SK-N-SH (cell line): Measurements from ENCODE around the gene GATD1. TPM values are rescaled to one million over a fixed set of nuclear protein-coding genes. Genes with fewer than 3 reads are reported as not detected.

Experiments
- CTCF ChIA-PET: fragments of 300-600, 350-600 bp; formaldehyde crosslinking; extraction: SDS; loops from one replicate; lab custom pipeline; 2021; lab: Yijun Ruan, JAX
- POLR2A ChIA-PET: fragments of 350-600 bp; sonication (Branson Sonifier 250); formaldehyde crosslinking; extraction: SDS; loops from one replicate; lab custom pipeline; 2020; ENCODE audit warnings: antibody characterized with exemption, inconsistent platforms; lab: Yijun Ruan, JAX
- DNase-seq: peaks from one replicate; pipeline ENCODE4 v3.0.0; 2012
- H2AFZ ChIP-seq: fragments of 200-600 bp; sonication (generic); 2 replicates; pipeline ENCODE4 v1.8.1; 2016; ENCODE audit warnings: antibody characterized with exemption, mild to moderate bottlenecking, low read depth
- H3F3A ChIP-seq: fragments of 200-600 bp; sonication (generic); replicated peaks from 2 replicates; pipeline ENCODE3; 2016; ENCODE audit warnings: antibody characterized with exemption, mild to moderate bottlenecking; ENCODE audit not compliant: insufficient read depth
- H3K27ac ChIP-seq, 2 experiments: fragments of 200-500 bp in 1 of 2; fragments of 200-600 bp in 1 of 2; sonication (Bioruptor generic) in 1 of 2; sonication (generic), shearing (Covaris generic) in 1 of 2; 2 replicates each; pipeline versions ENCODE4 v1.5.1 to v1.6.1; 2014 to 2016; ENCODE audit warnings: low read depth in 2 of 2, inconsistent platforms in 1 of 2, low read length in 1 of 2, mild to moderate bottlenecking in 1 of 2, mixed read lengths in 1 of 2
- H3K27me3 ChIP-seq: fragments of 200-600 bp; sonication (generic), shearing (Covaris generic); 2 replicates; pipeline ENCODE4 v1.6.1; 2016; ENCODE audit warnings: mixed run types; ENCODE audit not compliant: insufficient read depth
- H3K36me3 ChIP-seq, 2 experiments: fragments of 200-500 bp in 1 of 2; fragments of 200-600 bp in 1 of 2; sonication (Bioruptor generic) in 1 of 2; sonication (generic) in 1 of 2; replicated peaks in 1 of 2; 2 replicates each; pipeline versions ENCODE3 to v1.5.1; 2014 to 2016; ENCODE audit warnings: low read length in 1 of 2, mild to moderate bottlenecking in 1 of 2; ENCODE audit not compliant: insufficient read depth in 2 of 2, control insufficient read depth in 1 of 2
- H3K4me1 ChIP-seq, 2 experiments: fragments of 200-500 bp in 1 of 2; fragments of 200-600 bp in 1 of 2; sonication (Bioruptor generic) in 1 of 2; sonication (generic), shearing (Covaris generic) in 1 of 2; 2 replicates each; pipeline versions ENCODE4 v1.5.1 to v1.6.1; 2014 to 2016; ENCODE audit warnings: low read depth in 1 of 2, low read length in 1 of 2, mixed run types in 1 of 2; ENCODE audit not compliant: insufficient read depth in 2 of 2, control insufficient read depth in 1 of 2
- H3K4me2 ChIP-seq: fragments of 200-600 bp; sonication (generic), shearing (Covaris generic); 2 replicates; pipeline ENCODE4 v1.6.1; 2017; ENCODE audit warnings: mixed run types
- H3K4me3 ChIP-seq, 2 experiments: fragments of 200-500 bp in 1 of 2; fragments of 200-600 bp in 1 of 2; sonication (Bioruptor generic) in 1 of 2; sonication (generic), shearing (Covaris generic) in 1 of 2; 2 replicates each; pipeline versions ENCODE4 v1.5.1 to v1.8.1; 2014 to 2016; ENCODE audit warnings: low read depth in 2 of 2, inconsistent platforms in 1 of 2, low read length in 1 of 2, mild to moderate bottlenecking in 1 of 2, mixed read lengths in 1 of 2, moderate library complexity in 1 of 2
- H3K79me2 ChIP-seq: fragments of 200-600 bp; sonication (generic); 2 replicates; pipeline ENCODE4 v1.8.1; 2017; ENCODE audit warnings: mild to moderate bottlenecking; ENCODE audit not compliant: insufficient read depth
- H3K9ac ChIP-seq: fragments of 200-600 bp; sonication (generic); 2 replicates; pipeline ENCODE4 v1.6.1; 2017; ENCODE audit warnings: mixed run types
- H3K9me2 ChIP-seq: fragments of 200-600 bp; sonication (generic); 2 replicates; pipeline ENCODE4 v1.6.1; 2017; ENCODE audit warnings: mixed run types
- H3K9me3 ChIP-seq: fragments of 200-600 bp; sonication (generic); 2 replicates; pipeline ENCODE4 v1.6.1; 2017; ENCODE audit warnings: mixed run types, mild to moderate bottlenecking, moderate library complexity
- H4K20me1 ChIP-seq: fragments of 200-600 bp; sonication (generic); 2 replicates; pipeline ENCODE4 v1.6.1; 2017; ENCODE audit warnings: mild to moderate bottlenecking, mixed run types; ENCODE audit not compliant: insufficient read depth
- EP300 ChIP-seq, 2 experiments: IDR thresholded peaks; 2 replicates each; pipeline versions ENCODE4 v1.4.0 to v1.6.1; 2012; ENCODE audit warnings: borderline replicate concordance in 1 of 2, low read depth in 1 of 2, low read length in 1 of 2
- FOXJ3 ChIP-seq: sonication (generic); formaldehyde crosslinking; IDR thresholded peaks from 2 replicates; pipeline ENCODE4 v1.5.1; 2020; ENCODE audit warnings: mild to moderate bottlenecking, missing genetic modification reagents
- GABPA ChIP-seq: IDR thresholded peaks from 2 replicates; pipeline ENCODE4 v1.4.0; 2012; ENCODE audit warnings: low read depth, mild to moderate bottlenecking
- GATA2 ChIP-seq: sonication (generic); formaldehyde crosslinking; IDR thresholded peaks from 2 replicates; pipeline ENCODE4 v1.5.0; 2020; ENCODE audit warnings: mild to moderate bottlenecking, missing genetic modification reagents
- JUND ChIP-seq: IDR thresholded peaks from 2 replicates; pipeline ENCODE4 v1.4.0; 2012
- MAX ChIP-seq: IDR thresholded peaks from 2 replicates; pipeline ENCODE4 v1.4.0; 2012; ENCODE audit warnings: low read depth
- MXI1 ChIP-seq: IDR thresholded peaks from 2 replicates; pipeline ENCODE4 v1.6.1; 2012; ENCODE audit warnings: mild to moderate bottlenecking, low read depth, low read length, improper control_type of control experiment
- NFIC ChIP-seq: IDR thresholded peaks from 2 replicates; pipeline ENCODE4 v1.4.0; 2012; ENCODE audit warnings: borderline replicate concordance
- NRF1 ChIP-seq: IDR thresholded peaks from 2 replicates; pipeline ENCODE4 v1.6.1; 2012; ENCODE audit warnings: low read depth, mild to moderate bottlenecking, low read length
- RAD21 ChIP-seq: IDR thresholded peaks from 2 replicates; pipeline ENCODE4 v1.6.1; 2012; ENCODE audit warnings: mild to moderate bottlenecking, low read length
- RFX5 ChIP-seq: IDR thresholded peaks from 2 replicates; pipeline ENCODE4 v1.6.1; 2012; ENCODE audit warnings: mild to moderate bottlenecking, improper control_type of control experiment, low read length
- SIN3A ChIP-seq: IDR thresholded peaks from 2 replicates; pipeline ENCODE4 v1.6.1; 2012; ENCODE audit warnings: low read depth, mild to moderate bottlenecking, low read length, moderate library complexity, borderline replicate concordance
- TEAD4 ChIP-seq: IDR thresholded peaks from 2 replicates; pipeline ENCODE4 v1.4.0; 2012; ENCODE audit warnings: mild to moderate bottlenecking, borderline replicate concordance; ENCODE audit not compliant: insufficient read depth
- WGBS: methylation state at CpG from one replicate; pipeline ENCODE4 v1.1.6; 2017; ENCODE audit warnings: low lambda C conversion rate; 5-methylcytosine and 5-hydroxymethylcytosine counted together
- polyA plus RNA-seq, 3 experiments: library from polyadenylated mRNA; depleted of rRNA; stranded (reverse); fragments of >200 nt; gene quantifications; 2 replicates each; pipeline ENCODE4 v1.2.3, GENCODE V29; 2012
- TF ChIP-seq, protein P1 (sequence below): fragments of 200-600 bp; sonication (generic); IDR thresholded peaks from 2 replicates; pipeline ENCODE4 v1.6.1; 2017; ENCODE audit warnings: antibody characterized with exemption, mild to moderate bottlenecking, moderate library complexity
- TF ChIP-seq, protein P2 (sequence below): IDR thresholded peaks from 2 replicates; pipeline ENCODE4 v1.6.1; 2012; ENCODE audit warnings: mild to moderate bottlenecking, low read depth, low read length, moderate library complexity
- TF ChIP-seq, protein P3 (sequence below): fragments of 150-350 bp; IDR thresholded peaks from 2 replicates; pipeline ENCODE4 v1.6.1; 2016; ENCODE audit warnings: mild to moderate bottlenecking, low read depth, low read length
- TF ChIP-seq, protein P4 (sequence below): fragments of 150-350 bp; IDR thresholded peaks from 2 replicates; pipeline ENCODE4 v1.6.1; 2017; ENCODE audit warnings: antibody characterized with exemption, low read length, low read depth, borderline replicate concordance

GATD1 gene
- polyA plus RNA-seq, 1 of the 3 experiments (the other 2 are of a cell fraction) = 86.2 TPM

- Histone ChIP-seq H3K9me2 (no peaks in the 10 kb centered on the region), H3K4me3 (peak overlapping the region in 1 of 2 experiments; percentile 62; a peak in 2 of 4 replicates), H3K36me3 (peaks cover 0 to 38% of the 10 kb centered on the region in 2 experiments), H3K27ac (no peak overlapping the region), H3F3A (peaks cover 12% of the 10 kb centered on the region), H3K27me3 (no peaks in the 10 kb centered on the region), H3K4me2 (peak overlapping the region; percentile 94)
- CTCF ChIA-PET = interaction anchor here (0.8 to 2.9 kb wide), 2 partner anchors 16 to 20 kb away, joined by 4 to 13 read pairs; partner anchors contain the start of gene PNPLA2
- POLR2A ChIA-PET = interaction anchor here (1.6 to 2.0 kb wide), 2 partner anchors 9 to 15 kb away, joined by 7 to 8 read pairs; partner anchors contain the start of gene PNPLA2
- no CpG with 5 or more reads among the region's 8 CpGs for WGBS
- TF ChIP-seq RFX5 (no peak), NRF1 (no peak), MAX (no peak), JUND (no peak), MXI1 (no peak), SIN3A (no peak), RAD21 (no peak)
- TF ChIP-seq, protein P1, sequence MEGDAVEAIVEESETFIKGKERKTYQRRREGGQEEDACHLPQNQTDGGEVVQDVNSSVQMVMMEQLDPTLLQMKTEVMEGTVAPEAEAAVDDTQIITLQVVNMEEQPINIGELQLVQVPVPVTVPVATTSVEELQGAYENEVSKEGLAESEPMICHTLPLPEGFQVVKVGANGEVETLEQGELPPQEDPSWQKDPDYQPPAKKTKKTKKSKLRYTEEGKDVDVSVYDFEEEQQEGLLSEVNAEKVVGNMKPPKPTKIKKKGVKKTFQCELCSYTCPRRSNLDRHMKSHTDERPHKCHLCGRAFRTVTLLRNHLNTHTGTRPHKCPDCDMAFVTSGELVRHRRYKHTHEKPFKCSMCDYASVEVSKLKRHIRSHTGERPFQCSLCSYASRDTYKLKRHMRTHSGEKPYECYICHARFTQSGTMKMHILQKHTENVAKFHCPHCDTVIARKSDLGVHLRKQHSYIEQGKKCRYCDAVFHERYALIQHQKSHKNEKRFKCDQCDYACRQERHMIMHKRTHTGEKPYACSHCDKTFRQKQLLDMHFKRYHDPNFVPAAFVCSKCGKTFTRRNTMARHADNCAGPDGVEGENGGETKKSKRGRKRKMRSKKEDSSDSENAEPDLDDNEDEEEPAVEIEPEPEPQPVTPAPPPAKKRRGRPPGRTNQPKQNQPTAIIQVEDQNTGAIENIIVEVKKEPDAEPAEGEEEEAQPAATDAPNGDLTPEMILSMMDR = no peak
- TF ChIP-seq, protein P2, sequence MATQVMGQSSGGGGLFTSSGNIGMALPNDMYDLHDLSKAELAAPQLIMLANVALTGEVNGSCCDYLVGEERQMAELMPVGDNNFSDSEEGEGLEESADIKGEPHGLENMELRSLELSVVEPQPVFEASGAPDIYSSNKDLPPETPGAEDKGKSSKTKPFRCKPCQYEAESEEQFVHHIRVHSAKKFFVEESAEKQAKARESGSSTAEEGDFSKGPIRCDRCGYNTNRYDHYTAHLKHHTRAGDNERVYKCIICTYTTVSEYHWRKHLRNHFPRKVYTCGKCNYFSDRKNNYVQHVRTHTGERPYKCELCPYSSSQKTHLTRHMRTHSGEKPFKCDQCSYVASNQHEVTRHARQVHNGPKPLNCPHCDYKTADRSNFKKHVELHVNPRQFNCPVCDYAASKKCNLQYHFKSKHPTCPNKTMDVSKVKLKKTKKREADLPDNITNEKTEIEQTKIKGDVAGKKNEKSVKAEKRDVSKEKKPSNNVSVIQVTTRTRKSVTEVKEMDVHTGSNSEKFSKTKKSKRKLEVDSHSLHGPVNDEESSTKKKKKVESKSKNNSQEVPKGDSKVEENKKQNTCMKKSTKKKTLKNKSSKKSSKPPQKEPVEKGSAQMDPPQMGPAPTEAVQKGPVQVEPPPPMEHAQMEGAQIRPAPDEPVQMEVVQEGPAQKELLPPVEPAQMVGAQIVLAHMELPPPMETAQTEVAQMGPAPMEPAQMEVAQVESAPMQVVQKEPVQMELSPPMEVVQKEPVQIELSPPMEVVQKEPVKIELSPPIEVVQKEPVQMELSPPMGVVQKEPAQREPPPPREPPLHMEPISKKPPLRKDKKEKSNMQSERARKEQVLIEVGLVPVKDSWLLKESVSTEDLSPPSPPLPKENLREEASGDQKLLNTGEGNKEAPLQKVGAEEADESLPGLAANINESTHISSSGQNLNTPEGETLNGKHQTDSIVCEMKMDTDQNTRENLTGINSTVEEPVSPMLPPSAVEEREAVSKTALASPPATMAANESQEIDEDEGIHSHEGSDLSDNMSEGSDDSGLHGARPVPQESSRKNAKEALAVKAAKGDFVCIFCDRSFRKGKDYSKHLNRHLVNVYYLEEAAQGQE = no peak
- TF ChIP-seq, all 33 proteins: peak for 0
- H3K79me2 ChIP-seq = peaks cover 45% of the 10 kb centered on the region
- DNase-seq = no peak
- no peaks in the 10 kb centered on the region for H4K20me1 ChIP-seq
- no peaks in the 10 kb centered on the region for H3K9me3 ChIP-seq
- H3K4me1 ChIP-seq = peaks cover 12 to 16% of the 10 kb centered on the region in 2 experiments; a peak in 2 of 4 replicates
- no peak overlapping the region for H2AFZ ChIP-seq
- no peak overlapping the region for H3K9ac ChIP-seq
Measured at GRCh38 chr11:803467-803742, 26.1 kb upstream of the GATD1 start.

- ChIA-PET POLR2A (interaction anchor here (2.0 kb wide), 1 partner anchor 8 kb away, joined by 8 read pairs; no protein-coding TSS in a partner anchor), CTCF (interaction anchor here (0.8 to 2.9 kb wide), 2 partner anchors 16 to 20 kb away, joined by 4 to 13 read pairs; partner anchors contain the start of gene PNPLA2)
- TF ChIP-seq GATA2 = no peak
- TF ChIP-seq EP300 (IDR thresholded peaks at IDR 0.05; ENCODE audit: borderline replicate concordance in 1 of 2, low read depth in 1 of 2, low read length in 1 of 2) = no peak
- TF ChIP-seq RAD21 = no peak
- no peak for TF ChIP-seq NRF1
- TF ChIP-seq MXI1 = no peak
- TF ChIP-seq TEAD4 = no peak
- TF ChIP-seq SIN3A = no peak
- TF ChIP-seq, protein P3, sequence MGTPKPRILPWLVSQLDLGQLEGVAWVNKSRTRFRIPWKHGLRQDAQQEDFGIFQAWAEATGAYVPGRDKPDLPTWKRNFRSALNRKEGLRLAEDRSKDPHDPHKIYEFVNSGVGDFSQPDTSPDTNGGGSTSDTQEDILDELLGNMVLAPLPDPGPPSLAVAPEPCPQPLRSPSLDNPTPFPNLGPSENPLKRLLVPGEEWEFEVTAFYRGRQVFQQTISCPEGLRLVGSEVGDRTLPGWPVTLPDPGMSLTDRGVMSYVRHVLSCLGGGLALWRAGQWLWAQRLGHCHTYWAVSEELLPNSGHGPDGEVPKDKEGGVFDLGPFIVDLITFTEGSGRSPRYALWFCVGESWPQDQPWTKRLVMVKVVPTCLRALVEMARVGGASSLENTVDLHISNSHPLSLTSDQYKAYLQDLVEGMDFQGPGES = no peak
- TF ChIP-seq FOXJ3 (CRISPR knock-in tag) = no peak
- TF ChIP-seq NFIC = no peak
- TF ChIP-seq GABPA = no peak
- TF ChIP-seq, protein P4, sequence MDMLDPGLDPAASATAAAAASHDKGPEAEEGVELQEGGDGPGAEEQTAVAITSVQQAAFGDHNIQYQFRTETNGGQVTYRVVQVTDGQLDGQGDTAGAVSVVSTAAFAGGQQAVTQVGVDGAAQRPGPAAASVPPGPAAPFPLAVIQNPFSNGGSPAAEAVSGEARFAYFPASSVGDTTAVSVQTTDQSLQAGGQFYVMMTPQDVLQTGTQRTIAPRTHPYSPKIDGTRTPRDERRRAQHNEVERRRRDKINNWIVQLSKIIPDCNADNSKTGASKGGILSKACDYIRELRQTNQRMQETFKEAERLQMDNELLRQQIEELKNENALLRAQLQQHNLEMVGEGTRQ = no peak
Measured at GRCh38 chr11:802693-803466, 25.6 kb upstream of the GATD1 start.

More at GRCh38 chr11:802693-803466, 25.6 kb upstream of the GATD1 start:
- Histone ChIP-seq H3K9me3 (no peaks in the 10 kb centered on the region), H3K4me3 (no peak overlapping the region), H3K4me1 (peaks cover 6 to 18% of the 10 kb centered on the region in 2 experiments; a peak in 2 of 4 replicates), H3K9me2 (no peaks in the 10 kb centered on the region), H3K27me3 (no peaks in the 10 kb centered on the region), H3F3A (peaks cover 9% of the 10 kb centered on the region), H3K36me3 (peaks cover 0 to 38% of the 10 kb centered on the region in 2 experiments), H4K20me1 (no peaks in the 10 kb centered on the region), H3K79me2 (peaks cover 40% of the 10 kb centered on the region), H3K27ac (no peak overlapping the region), H3K9ac (no peak overlapping the region), H2AFZ (no peak overlapping the region), H3K4me2 (peak overlapping the region; percentile 94; the same call in 1 of the 2 replicates)
- 94% methylated on average over 8 of the region's 28 CpGs for WGBS
- no peak for DNase-seq
